Stimulated activated naive CD8-positive, alpha-beta T cell treated with anti-CD3 and anti-CD28 coated beads, Interleukin-15, amount 100 ng/mL, for 72 hours (primary cell): ENCODE results near the gene DCBLD1.
A peak's percentile ranks its signal among the peaks of the same experiment; 100 is the strongest.
"Not testable (repeated sequence)": the region's sequence is repeated elsewhere in the genome, so short reads cannot be mapped to it uniquely, and the experiment has no call there.

Source experiments
- ATAC-seq: fragments of 150-1000 bp; cut with Tn5 transposase; 2 replicates; pipeline ENCODE4 v1.10.0; 2021; ENCODE audit warnings: mild to moderate bottlenecking, moderate library complexity
- DNase-seq, 2 donors: peaks; one replicate each; pipeline ENCODE4 v3.0.0; 2021 to 2022
- H3K27ac Mint-ChIP-seq, 2 donors: one replicate each; pipeline ENCODE4 v1.8.0; 2022; ENCODE audit warnings: mild to moderate bottlenecking in 2 of 2, mixed read lengths in 2 of 2, moderate library complexity in 2 of 2
- H3K27me3 Mint-ChIP-seq: one replicate; pipeline ENCODE4 v1.8.0; 2022; ENCODE audit warnings: mixed read lengths
- H3K4me1 Mint-ChIP-seq: one replicate; pipeline ENCODE4 v1.8.0; 2022; ENCODE audit warnings: mild to moderate bottlenecking, mixed read lengths
- H3K4me3 Mint-ChIP-seq, 2 donors: one replicate each; pipeline ENCODE4 v1.8.0; 2022; ENCODE audit warnings: mild to moderate bottlenecking in 2 of 2, mixed read lengths in 2 of 2, moderate library complexity in 1 of 2
- H3K9me3 Mint-ChIP-seq, 2 donors: one replicate each; pipeline ENCODE4 v1.8.0; 2022; ENCODE audit warnings: mixed read lengths in 2 of 2

DCBLD1 gene

GRCh38 chr6:117503211-117503610 is 20.7 kb downstream of the DCBLD1 start:
- Mint-ChIP-seq H3K27me3 (no peaks in the 10 kb centered on the region), H3K4me1 (peaks cover 3% of the 10 kb centered on the region), H3K4me3 (no peak overlapping the region), H3K27ac (no peak overlapping the region), H3K9me3 (no peaks in the 10 kb centered on the region)
- DNase-seq (no peak), ATAC-seq (no peak)

- H3K4me3 Mint-ChIP-seq: no peak overlapping the region
- H3K9me3 Mint-ChIP-seq: no peaks in the 10 kb centered on the region
- no peak for ATAC-seq
- no peak for DNase-seq
- no peaks in the 10 kb centered on the region for H3K4me1 Mint-ChIP-seq
- no peak overlapping the region for H3K27ac Mint-ChIP-seq
- H3K27me3 Mint-ChIP-seq: no peaks in the 10 kb centered on the region
These were observed 22.1 kb downstream of the DCBLD1 start for GRCh38 chr6:117504478-117505144.

GRCh38 chr6:117505311-117505710 is 22.8 kb downstream of the DCBLD1 start:
- no peaks in the 10 kb centered on the region for H3K9me3 Mint-ChIP-seq
- ATAC-seq (no peak), DNase-seq (no peak)
- H3K27me3 Mint-ChIP-seq: no peaks in the 10 kb centered on the region
- no peak overlapping the region for H3K4me3 Mint-ChIP-seq
- H3K27ac Mint-ChIP-seq: no peak overlapping the region
- no peaks in the 10 kb centered on the region for H3K4me1 Mint-ChIP-seq

- H3K27me3 Mint-ChIP-seq: no peaks in the 10 kb centered on the region
- DNase-seq: no peak
These were observed 23.8 kb downstream of the DCBLD1 start for GRCh38 chr6:117506180-117506835.

GRCh38 chr6:117506907-117507306 is 24.4 kb downstream of the DCBLD1 start:
- Mint-ChIP-seq H3K27ac (no peak overlapping the region), H3K4me1 (no peaks in the 10 kb centered on the region), H3K27me3 (no peaks in the 10 kb centered on the region), H3K4me3 (no peak overlapping the region), H3K9me3 (no peaks in the 10 kb centered on the region)
- DNase-seq (no peak), ATAC-seq (no peak)

More at GRCh38 chr6:117506180-117506835, 23.8 kb downstream of the DCBLD1 start:
- H3K4me3 Mint-ChIP-seq: no peak overlapping the region
- no peaks in the 10 kb centered on the region for H3K4me1 Mint-ChIP-seq
- no peak overlapping the region for H3K27ac Mint-ChIP-seq
- no peaks in the 10 kb centered on the region for H3K9me3 Mint-ChIP-seq
- no peak for ATAC-seq

GRCh38 chr6:117508450-117508971 is 26.0 kb downstream of the DCBLD1 start:
- Mint-ChIP-seq H3K27me3 (no peaks in the 10 kb centered on the region), H3K9me3 (no peaks in the 10 kb centered on the region), H3K4me1 (no peaks in the 10 kb centered on the region), H3K27ac (no peak overlapping the region), H3K4me3 (no peak overlapping the region)
- no peak for ATAC-seq
- DNase-seq: no peak

GRCh38 chr6:117509021-117509420 is 26.5 kb downstream of the DCBLD1 start:
- no peaks in the 10 kb centered on the region for H3K27me3 Mint-ChIP-seq
- no peak overlapping the region for H3K27ac Mint-ChIP-seq
- no peaks in the 10 kb centered on the region for H3K9me3 Mint-ChIP-seq
- no peaks in the 10 kb centered on the region for H3K4me1 Mint-ChIP-seq
- ATAC-seq (no peak), DNase-seq (no peak)
- H3K4me3 Mint-ChIP-seq: no peak overlapping the region

- ATAC-seq: no peak
- no peaks in the 10 kb centered on the region for H3K4me1 Mint-ChIP-seq
- peak overlapping the region in 1 of 2 donors; percentile 83 for H3K27ac Mint-ChIP-seq
- H3K9me3 Mint-ChIP-seq: no peaks in the 10 kb centered on the region
- H3K4me3 Mint-ChIP-seq: no peak overlapping the region
- H3K27me3 Mint-ChIP-seq: no peaks in the 10 kb centered on the region
- no peak for DNase-seq
These were observed 29.8 kb downstream of the DCBLD1 start for GRCh38 chr6:117512056-117512828.

- H3K27ac Mint-ChIP-seq: no peak overlapping the region
- no peak for ATAC-seq
These were observed 30.6 kb downstream of the DCBLD1 start for GRCh38 chr6:117512987-117513573.

GRCh38 chr6:117513778-117514365 is 31.4 kb downstream of the DCBLD1 start:
- H3K27ac Mint-ChIP-seq: no peak overlapping the region
- no peak for DNase-seq

More at GRCh38 chr6:117512987-117513573, 30.6 kb downstream of the DCBLD1 start:
- Mint-ChIP-seq H3K27me3 (no peaks in the 10 kb centered on the region), H3K4me1 (no peaks in the 10 kb centered on the region), H3K4me3 (no peak overlapping the region), H3K9me3 (no peaks in the 10 kb centered on the region)
- DNase-seq: no peak

GRCh38 chr6:117514655-117515054 is 32.2 kb downstream of the DCBLD1 start:
- DNase-seq (no peak), ATAC-seq (no peak)
- Mint-ChIP-seq H3K27ac (no peak overlapping the region), H3K4me3 (no peak overlapping the region), H3K27me3 (no peaks in the 10 kb centered on the region), H3K4me1 (no peaks in the 10 kb centered on the region), H3K9me3 (no peaks in the 10 kb centered on the region)

More at GRCh38 chr6:117513778-117514365, 31.4 kb downstream of the DCBLD1 start:
- Mint-ChIP-seq H3K4me3 (no peak overlapping the region), H3K27me3 (no peaks in the 10 kb centered on the region), H3K9me3 (no peaks in the 10 kb centered on the region), H3K4me1 (no peaks in the 10 kb centered on the region)
- no peak for ATAC-seq

- H3K27ac Mint-ChIP-seq: peak overlapping the region in 1 of 2 donors; percentile 28
- H3K4me3 Mint-ChIP-seq: no peak overlapping the region
- no peak for ATAC-seq
- DNase-seq: no peak
- H3K27me3 Mint-ChIP-seq: no peaks in the 10 kb centered on the region
- H3K4me1 Mint-ChIP-seq: no peaks in the 10 kb centered on the region
- H3K9me3 Mint-ChIP-seq: no peaks in the 10 kb centered on the region
These were observed 32.9 kb downstream of the DCBLD1 start for GRCh38 chr6:117515326-117515725.

- not testable (repeated sequence) for DNase-seq, H3K27me3 Mint-ChIP-seq, H3K9me3 Mint-ChIP-seq, H3K4me1 Mint-ChIP-seq, ATAC-seq, H3K4me3 Mint-ChIP-seq, H3K27ac Mint-ChIP-seq
These were observed 35.5 kb downstream of the DCBLD1 start for GRCh38 chr6:117517995-117518394.

- ATAC-seq: no peak
- Mint-ChIP-seq H3K9me3 (no peaks in the 10 kb centered on the region), H3K4me1 (no peaks in the 10 kb centered on the region), H3K27ac (no peak overlapping the region), H3K4me3 (no peak overlapping the region), H3K27me3 (no peaks in the 10 kb centered on the region)
- DNase-seq: no peak
These were observed 36.4 kb downstream of the DCBLD1 start for GRCh38 chr6:117518870-117519269.
